WTC11 (cell line): Measurements from ENCODE around the gene TNFRSF4. TPM values are rescaled to one million over a fixed set of nuclear protein-coding genes. Genes with fewer than 3 reads are reported as not detected.

Experiments
- CBFB ChIP-seq: sonication (generic); formaldehyde crosslinking; IDR thresholded peaks from 2 replicates; pipeline ENCODE4 v1.8.1; 2022; ENCODE audit warnings: mild to moderate bottlenecking, low read depth, missing genetic modification reagents
- CDX4 ChIP-seq: fragments of 250-450 bp; sonication (Bioruptor Pico); IDR thresholded peaks from 2 replicates; pipeline ENCODE4 v1.9.0; 2021; ENCODE audit warnings: moderate library complexity, mild to moderate bottlenecking, inconsistent platforms, borderline replicate concordance
- E2F1 ChIP-seq: sonication (generic); formaldehyde crosslinking; IDR thresholded peaks from 2 replicates; pipeline ENCODE4 v1.8.0; 2022; ENCODE audit warnings: mild to moderate bottlenecking, missing genetic modification reagents
- E2F4 ChIP-seq: sonication (generic); formaldehyde crosslinking; IDR thresholded peaks from 2 replicates; pipeline ENCODE4 v1.8.1; 2022; ENCODE audit warnings: low read depth, mild to moderate bottlenecking, moderate library complexity, missing genetic modification reagents, borderline replicate concordance
- ESRRA ChIP-seq: sonication (generic); formaldehyde crosslinking; IDR thresholded peaks from 2 replicates; pipeline ENCODE4 v1.8.1; 2022; ENCODE audit warnings: mild to moderate bottlenecking, missing genetic modification reagents, borderline replicate concordance
- ETV6 ChIP-seq: sonication (generic); formaldehyde crosslinking; IDR thresholded peaks from 2 replicates; pipeline ENCODE4 v1.8.1; 2022; ENCODE audit warnings: mild to moderate bottlenecking, missing genetic modification reagents
- FOXJ3 ChIP-seq: sonication (generic); formaldehyde crosslinking; IDR thresholded peaks from 2 replicates; pipeline ENCODE4 v1.9.0; 2021; ENCODE audit warnings: missing genetic modification reagents, mild to moderate bottlenecking, borderline replicate concordance
- FOXK1 ChIP-seq: sonication (generic); formaldehyde crosslinking; IDR thresholded peaks from 2 replicates; pipeline ENCODE4 v1.8.0; 2022; ENCODE audit warnings: mild to moderate bottlenecking, moderate library complexity, missing genetic modification reagents
- IRF2 ChIP-seq: sonication (generic); formaldehyde crosslinking; IDR thresholded peaks from 2 replicates; pipeline ENCODE4 v1.8.0; 2022; ENCODE audit warnings: low read depth, missing genetic modification reagents, borderline replicate concordance
- JAZF1 ChIP-seq: fragments of 250-450 bp; sonication (Bioruptor Pico); IDR thresholded peaks from 2 replicates; pipeline ENCODE4 v1.9.0; 2021; ENCODE audit warnings: moderate library complexity, mild to moderate bottlenecking, inconsistent platforms
- JUN ChIP-seq: sonication (generic); formaldehyde crosslinking; IDR thresholded peaks from 2 replicates; pipeline ENCODE4 v1.8.0; 2023; ENCODE audit warnings: mild to moderate bottlenecking, missing genetic modification reagents
- KAT7 ChIP-seq: sonication (generic); formaldehyde crosslinking; IDR thresholded peaks from 2 replicates; pipeline ENCODE4 v1.8.1; 2023; ENCODE audit warnings: missing genetic modification reagents, mild to moderate bottlenecking, borderline replicate concordance
- NFE2L1 ChIP-seq: sonication (generic); formaldehyde crosslinking; IDR thresholded peaks from 2 replicates; pipeline ENCODE4 v1.8.1; 2023; ENCODE audit warnings: missing genetic modification reagents
- NR2C2 ChIP-seq: sonication (generic); formaldehyde crosslinking; IDR thresholded peaks from 2 replicates; pipeline ENCODE4 v1.8.0; 2022; ENCODE audit warnings: mild to moderate bottlenecking, missing genetic modification reagents
- PREB ChIP-seq: sonication (generic); formaldehyde crosslinking; IDR thresholded peaks from 2 replicates; pipeline ENCODE4 v1.8.1; 2022; ENCODE audit warnings: mild to moderate bottlenecking, missing genetic modification reagents, moderate library complexity, borderline replicate concordance
- PRRX2 ChIP-seq: fragments of 250-450 bp; sonication (Bioruptor Pico); IDR thresholded peaks from 2 replicates; pipeline ENCODE4 v1.8.0; 2021; ENCODE audit warnings: mild to moderate bottlenecking
- SMAD4 ChIP-seq: sonication (generic); formaldehyde crosslinking; IDR thresholded peaks from 2 replicates; pipeline ENCODE4 v1.8.0; 2022; ENCODE audit warnings: mild to moderate bottlenecking, missing genetic modification reagents
- USF2 ChIP-seq: sonication (generic); formaldehyde crosslinking; IDR thresholded peaks from 2 replicates; pipeline ENCODE4 v1.8.1; 2023; ENCODE audit warnings: mild to moderate bottlenecking, missing genetic modification reagents, moderate library complexity
- ZNF219 ChIP-seq: sonication (generic); formaldehyde crosslinking; IDR thresholded peaks from 2 replicates; pipeline ENCODE4 v1.8.0; 2023; ENCODE audit warnings: missing genetic modification reagents, mild to moderate bottlenecking, borderline replicate concordance
- ZNF232 ChIP-seq: sonication (generic); formaldehyde crosslinking; IDR thresholded peaks from 2 replicates; pipeline ENCODE4 v1.8.0; 2022; ENCODE audit warnings: mild to moderate bottlenecking, missing genetic modification reagents
- ZNF263 ChIP-seq: sonication (generic); formaldehyde crosslinking; IDR thresholded peaks from 2 replicates; pipeline ENCODE4 v1.8.1; 2022; ENCODE audit warnings: low read depth, mild to moderate bottlenecking, moderate library complexity, missing genetic modification reagents
- ZNF512 ChIP-seq: sonication (generic); formaldehyde crosslinking; IDR thresholded peaks from 2 replicates; pipeline ENCODE4 v1.8.1; 2022; ENCODE audit warnings: missing genetic modification reagents, borderline replicate concordance
- ZNF532 ChIP-seq: fragments of 250-450 bp; sonication (Bioruptor Pico); IDR thresholded peaks from 2 replicates; pipeline ENCODE4 v1.9.0; 2021; ENCODE audit warnings: mild to moderate bottlenecking, borderline replicate concordance
- ZNF671 ChIP-seq: fragments of 250-450 bp; sonication (Bioruptor Pico); IDR thresholded peaks from 2 replicates; pipeline ENCODE4 v1.8.0; 2021; ENCODE audit warnings: mild to moderate bottlenecking
- ZSCAN18 ChIP-seq: fragments of 250-450 bp; sonication (Bioruptor Pico); IDR thresholded peaks from 2 replicates; pipeline ENCODE4 v2.1.2; 2022; ENCODE audit warnings: mild to moderate bottlenecking, moderate library complexity
- total RNA-seq: library from RNA; stranded (reverse); gene quantifications from 3 replicates; pipeline ENCODE4 v1.2.3, GENCODE V29; 2021

The TNFRSF4 gene
- total RNA-seq, 1 experiment from 2014 or later, result 0.33 TPM

- peak; percentile 77; the same call in 1 of the 2 replicates for TF ChIP-seq FOXK1
- no peak for TF ChIP-seq CBFB
- no peak for TF ChIP-seq USF2 (CRISPR knock-in tag)
- TF ChIP-seq NFE2L1, result peak; percentile 87
- TF ChIP-seq E2F1 (CRISPR knock-in tag), result peak; percentile 68; the same call in 1 of the 2 replicates
- TF ChIP-seq ZNF671, result no peak
- TF ChIP-seq JUN, result peak; percentile 93; the same call in 1 of the 2 replicates
- TF ChIP-seq PREB (CRISPR knock-in tag), result no peak
- TF ChIP-seq ZNF512, result no peak
- no peak for TF ChIP-seq ZSCAN18 (CRISPR knock-in tag)
- no peak for TF ChIP-seq FOXJ3 (CRISPR knock-in tag)
- no peak for TF ChIP-seq ETV6 (CRISPR knock-in tag)
- peak; percentile 93 for TF ChIP-seq ZNF219 (CRISPR knock-in tag)
- TF ChIP-seq ESRRA (CRISPR knock-in tag), result no peak
- no peak for TF ChIP-seq JAZF1 (CRISPR knock-in tag)
- no peak for TF ChIP-seq PRRX2 (CRISPR knock-in tag)
- peak; percentile 91 for TF ChIP-seq IRF2 (CRISPR knock-in tag)
- no peak for TF ChIP-seq ZNF263 (CRISPR knock-in tag)
- TF ChIP-seq NR2C2 (CRISPR knock-in tag), result no peak
- peak; percentile 77; the same call in 1 of the 2 replicates for TF ChIP-seq SMAD4 (CRISPR knock-in tag)
- TF ChIP-seq E2F4, result peak; percentile 76; the same call in 1 of the 2 replicates
- no peak for TF ChIP-seq ZNF232 (CRISPR knock-in tag)
- no peak for TF ChIP-seq KAT7 (CRISPR knock-in tag)
- no peak for TF ChIP-seq CDX4
- no peak for TF ChIP-seq ZNF532 (CRISPR knock-in tag)
Measured at GRCh38 chr1:1232208-1232795, 18.3 kb upstream of the TNFRSF4 start, which contains the start of gene B3GALT6 (continued).
